Stimulated activated memory B cell treated with anti-CD40 and anti-IgM and Interleukin-4, amounts not matched to agents 10 μg/mL and 1 μg/mL and 100 μg/mL, for 72 hours (primary cell): ENCODE results near the gene NDUFA3.

Source experiments
- ATAC-seq: fragments of 150-1000 bp; cut with Tn5 transposase; 2 replicates; pipeline ENCODE4 v1.10.0; 2021
- H3K27ac Mint-ChIP-seq: one replicate; pipeline ENCODE4 v1.8.0; 2022; ENCODE audit warnings: mild to moderate bottlenecking, mixed read lengths
- H3K27me3 Mint-ChIP-seq: one replicate; pipeline ENCODE4 v1.8.0; 2022; ENCODE audit warnings: mixed read lengths
- H3K36me3 Mint-ChIP-seq: one replicate; pipeline ENCODE4 v1.8.0; 2022; ENCODE audit warnings: mixed read lengths
- H3K4me1 Mint-ChIP-seq: one replicate; pipeline ENCODE4 v1.8.0; 2022; ENCODE audit warnings: mixed read lengths
- H3K4me3 Mint-ChIP-seq: one replicate; pipeline ENCODE4 v1.8.0; 2022; ENCODE audit warnings: mild to moderate bottlenecking, moderate library complexity, mixed read lengths
- H3K9me3 Mint-ChIP-seq: one replicate; pipeline ENCODE4 v1.8.0; 2022; ENCODE audit warnings: mixed read lengths

The NDUFA3 gene

DNA sequence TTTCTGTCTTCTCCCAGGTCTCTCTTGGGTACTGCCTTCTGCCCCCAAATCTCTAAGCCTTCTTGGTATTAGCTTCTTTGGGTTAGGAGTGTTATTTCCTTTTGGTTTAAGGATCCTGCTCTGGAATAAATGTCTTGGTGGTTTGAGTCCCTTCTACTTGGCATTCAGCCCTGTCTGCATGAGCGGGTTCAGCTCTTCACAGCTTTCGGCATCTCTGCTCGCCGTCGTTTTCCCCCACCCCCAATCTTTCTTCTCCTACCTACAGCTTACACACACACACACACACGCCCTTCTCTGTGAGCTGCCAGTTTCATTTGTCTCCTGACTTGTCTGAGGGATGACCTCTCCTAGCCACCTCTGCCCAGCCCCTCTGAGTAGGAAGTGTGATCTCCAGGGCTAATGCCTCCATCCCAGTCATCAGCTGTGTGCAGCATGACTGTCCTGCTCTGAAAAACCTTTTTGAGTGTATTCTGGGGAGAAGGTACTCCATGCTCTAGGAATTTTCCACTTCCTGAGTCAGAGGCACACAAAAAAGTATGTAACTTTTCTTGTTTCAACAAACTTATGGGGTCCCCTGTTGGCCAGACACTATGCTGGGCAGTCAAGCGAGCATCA lies 39.6 kb downstream of the NDUFA3 start:
- no peaks in the 10 kb centered on the region for H3K27me3 Mint-ChIP-seq
- H3K4me3 Mint-ChIP-seq, result no peak overlapping the region
- no peak overlapping the region for H3K27ac Mint-ChIP-seq
- no peaks in the 10 kb centered on the region for H3K9me3 Mint-ChIP-seq
- no peak for ATAC-seq
- H3K36me3 Mint-ChIP-seq, result peaks cover 67% of the 10 kb centered on the region
- peaks cover 48% of the 10 kb centered on the region for H3K4me1 Mint-ChIP-seq

- Mint-ChIP-seq H3K27ac (no peak overlapping the region), H3K4me1 (peaks cover 24% of the 10 kb centered on the region), H3K4me3 (no peak overlapping the region), H3K36me3 (peaks cover 79% of the 10 kb centered on the region), H3K9me3 (no peaks in the 10 kb centered on the region), H3K27me3 (no peaks in the 10 kb centered on the region)
- no peak for ATAC-seq
These were observed 43.0 kb downstream of the NDUFA3 start for GRCh38 chr19:54145541-54146158.

- no peak overlapping the region for H3K4me3 Mint-ChIP-seq
- H3K36me3 Mint-ChIP-seq, result peaks cover 77% of the 10 kb centered on the region
- no peak overlapping the region for H3K27ac Mint-ChIP-seq
- ATAC-seq, result no peak
- no peaks in the 10 kb centered on the region for H3K9me3 Mint-ChIP-seq
- peaks cover 12% of the 10 kb centered on the region for H3K4me1 Mint-ChIP-seq
- H3K27me3 Mint-ChIP-seq, result no peaks in the 10 kb centered on the region
These were observed 45.0 kb downstream of the NDUFA3 start for GRCh38 chr19:54147676-54148075.

- peaks cover 12% of the 10 kb centered on the region for H3K4me1 Mint-ChIP-seq
- H3K27me3 Mint-ChIP-seq, result no peaks in the 10 kb centered on the region
- no peak overlapping the region for H3K4me3 Mint-ChIP-seq
- no peaks in the 10 kb centered on the region for H3K9me3 Mint-ChIP-seq
- ATAC-seq, result no peak
- peaks cover 76% of the 10 kb centered on the region for H3K36me3 Mint-ChIP-seq
- no peak overlapping the region for H3K27ac Mint-ChIP-seq
These were observed 45.5 kb downstream of the NDUFA3 start for GRCh38 chr19:54148158-54148557.

GRCh38 chr19:54149021-54149812 lies 46.6 kb downstream of the NDUFA3 start:
- ATAC-seq, result no peak
- Mint-ChIP-seq H3K27me3 (no peaks in the 10 kb centered on the region), H3K4me1 (peaks cover 3% of the 10 kb centered on the region), H3K4me3 (no peak overlapping the region), H3K36me3 (peaks cover 76% of the 10 kb centered on the region), H3K9me3 (no peaks in the 10 kb centered on the region), H3K27ac (peak overlapping the region; percentile 16)

DNA sequence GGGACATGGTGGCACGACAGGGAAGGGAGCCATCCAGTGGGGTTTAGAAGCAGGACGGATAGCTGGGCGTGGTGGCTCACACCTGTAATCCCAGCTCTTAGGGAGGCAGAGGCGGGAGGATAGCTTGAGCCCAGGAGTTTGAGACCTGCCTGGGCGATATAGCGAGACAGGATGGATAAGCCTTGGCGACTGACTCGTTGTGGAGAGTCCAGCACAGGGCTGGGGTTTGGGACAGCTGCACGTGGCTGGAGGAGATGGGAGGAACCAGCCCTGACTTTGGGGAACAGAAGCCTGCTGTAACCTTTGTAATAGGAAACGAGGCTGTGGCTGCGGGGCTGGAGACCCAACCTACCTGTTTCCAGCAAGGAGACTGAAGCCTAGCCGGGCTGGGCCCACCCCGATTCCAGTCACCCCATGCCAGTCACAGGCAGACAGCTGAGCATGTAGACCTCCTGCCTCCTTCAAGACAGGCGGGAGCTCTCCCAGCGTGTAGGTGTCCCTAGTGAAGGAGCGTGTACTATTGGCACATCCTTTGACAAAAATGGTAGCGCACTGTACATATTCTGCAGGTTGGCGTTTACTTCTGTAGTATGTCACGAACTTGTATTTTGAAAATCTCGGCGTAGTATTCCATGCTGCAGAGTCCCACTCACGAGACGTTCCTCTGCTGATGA lies 48.8 kb downstream of the NDUFA3 start:
- ATAC-seq, result no peak
- Mint-ChIP-seq H3K9me3 (no peaks in the 10 kb centered on the region), H3K36me3 (peaks cover 63% of the 10 kb centered on the region), H3K27ac (no peak overlapping the region), H3K4me3 (no peak overlapping the region), H3K4me1 (no peaks in the 10 kb centered on the region), H3K27me3 (no peaks in the 10 kb centered on the region)

GRCh38 chr19:54152267-54152666 lies 49.6 kb downstream of the NDUFA3 start:
- peaks cover 6% of the 10 kb centered on the region for H3K4me1 Mint-ChIP-seq
- H3K4me3 Mint-ChIP-seq, result no peak overlapping the region
- H3K27me3 Mint-ChIP-seq, result no peaks in the 10 kb centered on the region
- no peak overlapping the region for H3K27ac Mint-ChIP-seq
- peaks cover 62% of the 10 kb centered on the region for H3K36me3 Mint-ChIP-seq
- H3K9me3 Mint-ChIP-seq, result no peaks in the 10 kb centered on the region
- no peak for ATAC-seq

GRCh38 chr19:54152878-54153524 lies 50.3 kb downstream of the NDUFA3 start:
- Mint-ChIP-seq H3K36me3 (peaks cover 57% of the 10 kb centered on the region), H3K27me3 (no peaks in the 10 kb centered on the region), H3K4me3 (no peak overlapping the region), H3K27ac (no peak overlapping the region), H3K9me3 (no peaks in the 10 kb centered on the region), H3K4me1 (peaks cover 8% of the 10 kb centered on the region)
- peak; percentile 44 for ATAC-seq

DNA sequence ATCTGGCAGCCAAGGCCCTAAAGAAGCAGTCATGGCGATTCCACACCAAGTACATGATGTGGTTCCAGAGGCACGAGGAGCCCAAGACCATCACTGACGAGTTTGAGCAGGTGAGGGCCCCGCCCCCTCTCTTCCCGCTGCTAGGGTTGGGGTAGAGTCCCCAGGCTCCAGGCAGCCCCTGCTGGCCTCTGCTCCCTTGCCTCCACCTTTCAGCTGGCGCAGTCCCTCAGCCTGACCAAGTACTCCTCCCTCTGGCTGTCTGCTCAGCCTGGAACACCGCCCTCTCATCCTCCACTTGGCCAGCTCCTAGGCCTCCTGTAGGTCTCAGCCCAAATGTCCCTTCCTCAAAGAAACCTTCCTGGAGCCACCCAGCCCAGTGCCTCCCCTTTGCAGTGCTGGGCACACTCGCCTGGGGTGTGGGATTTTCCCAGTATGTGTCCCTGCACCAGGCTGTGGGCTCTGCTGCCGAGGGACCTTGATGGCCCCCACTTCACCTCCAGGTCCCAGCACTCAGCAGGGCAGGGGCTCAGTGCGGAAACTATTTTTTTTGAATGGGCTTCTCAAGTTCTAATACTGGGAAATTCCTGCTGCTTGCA lies 51.2 kb downstream of the NDUFA3 start:
- peaks cover 15% of the 10 kb centered on the region for H3K4me1 Mint-ChIP-seq
- H3K36me3 Mint-ChIP-seq, result peaks cover 53% of the 10 kb centered on the region
- H3K27ac Mint-ChIP-seq, result no peak overlapping the region
- no peaks in the 10 kb centered on the region for H3K9me3 Mint-ChIP-seq
- H3K27me3 Mint-ChIP-seq, result no peaks in the 10 kb centered on the region
- no peak overlapping the region for H3K4me3 Mint-ChIP-seq
- no peak for ATAC-seq

GRCh38 chr19:54154603-54155345 lies 52.1 kb downstream of the NDUFA3 start:
- Mint-ChIP-seq H3K9me3 (no peaks in the 10 kb centered on the region), H3K27me3 (no peaks in the 10 kb centered on the region), H3K4me3 (no peak overlapping the region), H3K27ac (peak overlapping the region; percentile 17), H3K36me3 (peaks cover 44% of the 10 kb centered on the region), H3K4me1 (peaks cover 15% of the 10 kb centered on the region)
- no peak for ATAC-seq

DNA sequence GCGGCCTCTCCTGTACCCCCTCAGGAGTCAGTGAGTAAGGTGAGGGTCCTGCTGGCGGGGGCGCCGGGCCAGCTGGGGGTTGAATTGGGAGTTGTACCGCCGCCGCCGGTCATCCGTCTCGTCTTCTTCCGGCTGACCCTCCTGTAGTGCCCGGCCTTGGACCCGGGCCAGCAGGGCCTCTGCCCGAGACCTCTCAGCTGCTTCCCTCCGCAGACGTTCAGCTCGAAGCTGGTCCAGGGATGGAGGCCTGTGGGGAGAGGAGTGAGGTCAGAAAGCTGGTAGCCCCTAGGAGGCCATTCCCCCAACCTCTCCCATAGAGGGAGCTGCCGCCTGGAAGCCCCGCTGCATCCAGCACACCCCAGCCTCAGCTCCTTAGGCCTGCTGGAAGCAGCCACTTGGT lies 53.0 kb downstream of the NDUFA3 start:
- Mint-ChIP-seq H3K27ac (no peak overlapping the region), H3K36me3 (peaks cover 39% of the 10 kb centered on the region), H3K27me3 (no peaks in the 10 kb centered on the region), H3K4me1 (peaks cover 22% of the 10 kb centered on the region), H3K9me3 (no peaks in the 10 kb centered on the region), H3K4me3 (no peak overlapping the region)
- no peak for ATAC-seq

- Mint-ChIP-seq H3K4me1 (peaks cover 28% of the 10 kb centered on the region), H3K4me3 (no peak overlapping the region), H3K9me3 (no peaks in the 10 kb centered on the region), H3K27me3 (no peaks in the 10 kb centered on the region), H3K36me3 (peaks cover 31% of the 10 kb centered on the region), H3K27ac (no peak overlapping the region)
- ATAC-seq, result no peak
These were observed 53.8 kb downstream of the NDUFA3 start for GRCh38 chr19:54156490-54156889.

- Mint-ChIP-seq H3K27me3 (no peaks in the 10 kb centered on the region), H3K9me3 (no peaks in the 10 kb centered on the region), H3K36me3 (peaks cover 31% of the 10 kb centered on the region), H3K4me1 (peaks cover 33% of the 10 kb centered on the region), H3K4me3 (peak overlapping the region; percentile 1), H3K27ac (no peak overlapping the region)
- no peak for ATAC-seq
These were observed 54.3 kb downstream of the NDUFA3 start for GRCh38 chr19:54156953-54157352.
